Left lung (tissue), 10 donors: ENCODE data around the gene GLTPD2. TPM values are rescaled to one million over a fixed set of nuclear protein-coding genes. Genes with fewer than 3 reads are reported as not detected.
A peak's percentile ranks its signal among the peaks of the same experiment; 100 is the strongest.

Source experiments
- ATAC-seq: fragments of 200-7000 bp; cut with Tn5 transposase; one replicate; pipeline ENCODE4 v1.9.1; 2020; ENCODE audit warnings: moderate library complexity
- DNase-seq, 4 donors: peaks; one replicate each; pipeline ENCODE4 v3.0.0-alpha.2; 2013 to 2020
- H3K27ac ChIP-seq, 2 donors: fragments of 200-600 bp; sonication (generic) in 1 of 2; one replicate each; pipeline versions ENCODE4 v1.5.0 to v1.8.0; 2020 to 2021
- H3K27me3 ChIP-seq, 2 donors: fragments of 200-600 bp; sonication (generic) in 1 of 2; one replicate each; pipeline versions ENCODE4 v1.5.0 to v1.8.0; 2020 to 2021
- H3K36me3 ChIP-seq, 2 donors: fragments of 200-600 bp; sonication (generic) in 1 of 2; one replicate each; pipeline versions ENCODE4 v1.5.0 to v1.8.0; 2020 to 2021
- H3K4me1 ChIP-seq, 2 donors: fragments of 200-600 bp; one replicate each; pipeline ENCODE4 v1.8.0; 2021
- H3K4me3 ChIP-seq, 2 donors: fragments of 200-600 bp; sonication (generic) in 1 of 2; one replicate each; pipeline versions ENCODE4 v1.5.0 to v1.8.0; 2020 to 2021; ENCODE audit warnings: mild to moderate bottlenecking in 1 of 2
- H3K9me3 ChIP-seq, 2 donors: fragments of 200-600 bp; sonication (generic) in 1 of 2; one replicate each; pipeline versions ENCODE4 v1.5.0 to v1.8.0; 2020 to 2021
- CTCF ChIP-seq, 2 donors: fragments of 200-600 bp; sonication (generic) in 1 of 2; IDR thresholded peaks; one replicate each; pipeline versions ENCODE4 v1.5.0 to v1.8.0; 2021; ENCODE audit warnings: antibody characterized with exemption in 2 of 2
- intact Hi-C, 2 donors: fragments of 100-400 bp; cut with DNase I; formaldehyde crosslinking; loops; one replicate each; pipeline versions ENCODE4 v1.11.2 to v1.14.2; 2022
- polyA plus RNA-seq, 6 donors: library from polyadenylated mRNA; unstranded; fragments of 120-200 nt; gene quantifications; one replicate each; pipeline ENCODE4 v1.2.1, GENCODE V29; 2013; ENCODE audit not compliant: insufficient read length in 6 of 6
- total RNA-seq, 2 donors: library from RNA; stranded (reverse); fragmentation: NEBNext Ultra II Directional; extraction: Animal tissue kit (Norgen Biotek cat#: 25700); gene quantifications; one replicate each; pipeline ENCODE4 v1.2.1, GENCODE V29; 2021
- donor health status: DM: no; HTN: yes; CAD: no.
- donor health status: DM: no; HTN: no; CAD: no.

Gene GLTPD2
- total and polyA plus RNA-seq, 8 donors = 0.59 to 1.5 (median 0.99) TPM; not detected in 2

GRCh38 chr17:4744999-4745969 lies 43.5 kb upstream of the GLTPD2 start:
- Histone ChIP-seq H3K4me1 (peaks cover 0 to 31% of the 10 kb centered on the region in 2 donors), H3K27ac (no peak overlapping the region), H3K9me3 (no peaks in the 10 kb centered on the region), H3K4me3 (no peak overlapping the region), H3K36me3 (no peaks in the 10 kb centered on the region), H3K27me3 (peaks cover 0 to 56% of the 10 kb centered on the region in 2 donors)
- no peak for TF ChIP-seq CTCF (IDR thresholded peaks at IDR 0.05)
- ATAC-seq = no peak
- peak in 1 of 4 donors; percentile 80 for DNase-seq
- intact Hi-C loops = no loop called here

GRCh38 chr17:4747847-4748246 lies 40.9 kb upstream of the GLTPD2 start:
- peak overlapping the region; percentile 31 to 44 for H3K27ac ChIP-seq
- intact Hi-C loops = no loop called here
- H3K36me3 ChIP-seq = no peaks in the 10 kb centered on the region
- H3K9me3 ChIP-seq = no peaks in the 10 kb centered on the region
- H3K27me3 ChIP-seq = peaks cover 0 to 58% of the 10 kb centered on the region in 2 donors
- peak; percentile 69 for ATAC-seq
- H3K4me3 ChIP-seq = no peak overlapping the region
- TF ChIP-seq CTCF (IDR thresholded peaks at IDR 0.05) = no peak
- H3K4me1 ChIP-seq = peaks cover 0 to 46% of the 10 kb centered on the region in 2 donors
- DNase-seq = no peak

GRCh38 chr17:4748686-4749085 lies 40.1 kb upstream of the GLTPD2 start:
- Histone ChIP-seq H3K4me1 (peaks cover 0 to 48% of the 10 kb centered on the region in 2 donors), H3K27ac (no peak overlapping the region), H3K36me3 (no peaks in the 10 kb centered on the region), H3K27me3 (peaks cover 0 to 62% of the 10 kb centered on the region in 2 donors), H3K9me3 (no peaks in the 10 kb centered on the region), H3K4me3 (no peak overlapping the region)
- ATAC-seq = peak; percentile 24
- TF ChIP-seq CTCF (IDR thresholded peaks at IDR 0.05) = no peak
- intact Hi-C loops = no loop called here
- DNase-seq = no peak

GRCh38 chr17:4750606-4751005 lies 38.2 kb upstream of the GLTPD2 start:
- TF ChIP-seq CTCF (IDR thresholded peaks at IDR 0.05) = no peak
- Histone ChIP-seq H3K4me1 (peaks cover 0 to 40% of the 10 kb centered on the region in 2 donors), H3K4me3 (no peak overlapping the region), H3K27me3 (peaks cover 0 to 60% of the 10 kb centered on the region in 2 donors), H3K9me3 (no peaks in the 10 kb centered on the region), H3K36me3 (no peaks in the 10 kb centered on the region), H3K27ac (no peak overlapping the region)
- ATAC-seq = peak; percentile 67
- intact Hi-C loops = no loop called here
- no peak for DNase-seq

GRCh38 chr17:4751932-4752331 lies 36.8 kb upstream of the GLTPD2 start:
- Histone ChIP-seq H3K9me3 (no peaks in the 10 kb centered on the region), H3K27ac (no peak overlapping the region), H3K27me3 (peaks cover 0 to 52% of the 10 kb centered on the region in 2 donors), H3K36me3 (no peaks in the 10 kb centered on the region), H3K4me1 (peaks cover 0 to 36% of the 10 kb centered on the region in 2 donors), H3K4me3 (no peak overlapping the region)
- DNase-seq (no peak), ATAC-seq (no peak)
- TF ChIP-seq CTCF (IDR thresholded peaks at IDR 0.05) = no peak
- intact Hi-C loops = no loop called here
